Activated T-cell treated with anti-CD3 and anti-CD28 coated beads, Interleukin-2, amount 50 U/mL, for 1 hour (primary cell): ENCODE measurements around the gene RNF212B.

ENCODE experiments used
- DNase-seq: peaks from one replicate; pipeline ENCODE4 v3.0.0-alpha.2; 2020

The RNF212B gene

DNA sequence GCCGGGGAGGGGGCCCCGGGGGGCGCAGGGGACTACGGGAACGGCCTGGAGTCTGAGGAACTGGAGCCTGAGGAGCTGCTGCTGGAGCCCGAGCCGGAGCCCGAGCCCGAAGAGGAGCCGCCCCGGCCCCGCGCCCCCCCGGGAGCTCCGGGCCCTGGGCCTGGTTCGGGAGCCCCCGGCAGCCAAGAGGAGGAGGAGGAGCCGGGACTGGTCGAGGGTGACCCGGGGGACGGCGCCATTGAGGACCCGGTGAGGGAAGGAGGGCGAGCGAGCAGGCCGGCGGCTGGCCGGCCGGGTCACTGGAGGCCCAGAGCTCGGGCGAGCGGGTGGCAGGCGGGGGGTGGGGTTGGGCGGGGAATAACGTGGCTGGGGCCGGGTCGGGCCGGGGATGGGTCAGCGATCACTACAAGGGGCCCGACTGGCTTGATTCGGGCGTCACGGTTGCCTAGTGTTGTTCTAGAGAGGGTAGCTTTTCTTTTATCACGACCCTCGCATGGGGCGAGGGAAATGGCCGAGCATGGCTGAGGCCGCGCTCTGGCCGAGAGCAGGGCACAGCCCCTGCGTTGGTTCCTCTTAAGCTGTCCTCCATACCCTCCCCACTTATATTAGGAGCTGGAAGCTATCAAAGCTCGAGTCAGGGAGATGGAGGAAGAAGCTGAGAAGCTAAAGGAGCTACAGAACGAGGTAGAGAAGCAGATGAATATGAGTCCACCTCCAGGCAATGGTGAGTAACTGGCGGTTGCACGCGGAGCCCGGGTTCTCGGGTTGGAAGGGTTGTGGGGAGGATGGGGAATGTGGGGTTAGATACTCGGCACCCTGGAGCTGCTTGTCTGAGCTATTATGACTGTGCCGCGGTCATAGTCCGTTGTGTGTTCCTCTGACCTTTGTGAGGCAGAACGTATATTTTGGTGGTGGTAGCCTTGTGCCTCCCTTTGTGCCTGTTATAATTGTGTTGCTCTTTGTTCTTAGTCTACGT, 84.1 kb downstream of the RNF212B start:
- DNase-seq, result peak; percentile 54
